Measurements from ENCODE around the gene ARID3C.

The ARID3C gene

DNA sequence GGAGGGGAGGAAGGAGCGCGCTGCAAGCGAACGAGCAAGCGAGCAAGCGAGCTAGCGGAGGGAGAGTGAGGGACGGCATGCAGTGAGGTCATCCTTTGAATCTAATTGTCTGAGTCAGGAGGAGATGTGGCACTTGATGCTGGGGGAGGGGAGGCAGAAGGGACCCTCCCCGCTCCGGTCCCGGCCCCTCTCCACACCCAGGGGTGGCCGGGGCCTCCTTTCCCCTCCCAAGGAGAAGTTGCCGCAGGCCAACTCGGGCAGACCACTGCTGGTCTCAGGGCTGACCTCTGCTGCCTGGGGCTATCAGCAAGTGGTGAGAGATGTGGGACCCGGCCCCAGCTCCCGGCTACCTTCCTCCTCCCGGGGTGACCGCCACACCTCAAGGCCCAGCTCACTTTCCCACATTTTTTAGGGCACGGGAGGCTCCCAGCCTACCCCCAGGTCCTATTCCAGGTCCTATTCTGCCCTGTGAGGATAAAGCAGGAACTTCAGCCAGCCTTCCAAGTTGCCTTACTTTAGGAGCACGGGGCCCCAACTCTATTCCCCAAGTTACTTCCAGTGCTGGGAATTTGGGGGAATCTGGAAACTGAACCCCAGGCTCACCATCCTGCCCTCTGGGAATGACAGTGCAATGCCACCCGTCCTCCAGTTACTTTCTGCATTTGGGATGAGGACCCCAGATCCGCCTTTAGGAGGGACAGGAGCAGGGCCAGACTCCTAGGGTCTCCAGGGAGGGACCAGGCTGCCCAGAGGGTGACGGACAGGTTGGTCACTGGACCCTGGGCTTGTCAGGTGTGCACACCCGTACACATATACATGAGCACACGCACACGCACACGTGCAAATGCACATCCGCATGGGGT lies 50.4 kb downstream of the ARID3C start (continued):
- TF ChIP-seq, protein P1, sequence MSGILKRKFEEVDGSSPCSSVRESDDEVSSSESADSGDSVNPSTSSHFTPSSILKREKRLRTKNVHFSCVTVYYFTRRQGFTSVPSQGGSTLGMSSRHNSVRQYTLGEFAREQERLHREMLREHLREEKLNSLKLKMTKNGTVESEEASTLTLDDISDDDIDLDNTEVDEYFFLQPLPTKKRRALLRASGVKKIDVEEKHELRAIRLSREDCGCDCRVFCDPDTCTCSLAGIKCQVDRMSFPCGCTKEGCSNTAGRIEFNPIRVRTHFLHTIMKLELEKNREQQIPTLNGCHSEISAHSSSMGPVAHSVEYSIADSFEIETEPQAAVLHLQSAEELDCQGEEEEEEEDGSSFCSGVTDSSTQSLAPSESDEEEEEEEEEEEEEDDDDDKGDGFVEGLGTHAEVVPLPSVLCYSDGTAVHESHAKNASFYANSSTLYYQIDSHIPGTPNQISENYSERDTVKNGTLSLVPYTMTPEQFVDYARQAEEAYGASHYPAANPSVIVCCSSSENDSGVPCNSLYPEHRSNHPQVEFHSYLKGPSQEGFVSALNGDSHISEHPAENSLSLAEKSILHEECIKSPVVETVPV (CRISPR knock-in tag; IDR thresholded peaks at IDR 0.05) = no peak
- TF ChIP-seq RARB (CRISPR knock-in tag; IDR thresholded peaks at IDR 0.05) (no peak), CSDC2 (CRISPR knock-in tag; IDR thresholded peaks at IDR 0.05) (no peak), SNAI2 (CRISPR knock-in tag; IDR thresholded peaks at IDR 0.05) (no peak), TOX (CRISPR knock-in tag; IDR thresholded peaks at IDR 0.05; ENCODE audit: borderline replicate concordance) (no peak), TSHZ2 (CRISPR knock-in tag; IDR thresholded peaks at IDR 0.05) (0 out of 2 replicates have a peak, but pooled peaks have one; percentile 33)

- no peak for ATAC-seq
- TF ChIP-seq TOX (CRISPR knock-in tag; IDR thresholded peaks at IDR 0.05; ENCODE audit: borderline replicate concordance) (no peak), POU6F1 (CRISPR knock-in tag; IDR thresholded peaks at IDR 0.05; ENCODE audit: borderline replicate concordance, low read depth) (no peak), RARB (CRISPR knock-in tag; IDR thresholded peaks at IDR 0.05) (no peak), GLIS3 (CRISPR knock-in tag; IDR thresholded peaks at IDR 0.05) (no peak), ZFP3 (CRISPR knock-in tag; IDR thresholded peaks at IDR 0.05) (no peak), ZFP30 (CRISPR knock-in tag; IDR thresholded peaks at IDR 0.05) (no peak), ZNF70 (CRISPR knock-in tag; IDR thresholded peaks at IDR 0.05) (no peak)
- TF ChIP-seq, protein P1 (CRISPR knock-in tag; IDR thresholded peaks at IDR 0.05) = no peak
Observed at GRCh38 chr9:34577400-34578240, 51.2 kb downstream of the ARID3C start.

GRCh38 chr9:34576597-34577399 lies 52.1 kb downstream of the ARID3C start:
- ATAC-seq = peak; percentile 17; the same call in 1 of the 3 replicates
- no peak for TF ChIP-seq SNAI2 (CRISPR knock-in tag; IDR thresholded peaks at IDR 0.05)

- ATAC-seq = no peak
- no peak for TF ChIP-seq ZFP3 (CRISPR knock-in tag; IDR thresholded peaks at IDR 0.05)
- TF ChIP-seq CSDC2 (CRISPR knock-in tag; IDR thresholded peaks at IDR 0.05) = no peak
- no peak for TF ChIP-seq ISL1 (CRISPR knock-in tag; IDR thresholded peaks at IDR 0.05)
- no peak for TF ChIP-seq ZNF565 (CRISPR knock-in tag; conservative IDR thresholded peaks at IDR 0.05; ENCODE audit: low read depth)
- no peak for TF ChIP-seq PPARA (CRISPR knock-in tag; IDR thresholded peaks at IDR 0.05; ENCODE audit: borderline replicate concordance)
- TF ChIP-seq TSHZ2 (CRISPR knock-in tag; IDR thresholded peaks at IDR 0.05) = no peak
- TF ChIP-seq SNAI2 (CRISPR knock-in tag; IDR thresholded peaks at IDR 0.05) = no peak
- no peak for TF ChIP-seq ZFP30 (CRISPR knock-in tag; IDR thresholded peaks at IDR 0.05)
- no peak for TF ChIP-seq POU6F1 (CRISPR knock-in tag; IDR thresholded peaks at IDR 0.05; ENCODE audit: borderline replicate concordance, low read depth)
- TF ChIP-seq ZNF70 (CRISPR knock-in tag; IDR thresholded peaks at IDR 0.05) = no peak
- TF ChIP-seq RARB (CRISPR knock-in tag; IDR thresholded peaks at IDR 0.05) = no peak
- no peak for TF ChIP-seq CREB5 (CRISPR knock-in tag; IDR thresholded peaks at IDR 0.05; ENCODE audit: low read depth)
Observed at GRCh38 chr9:34575862-34576596, 52.8 kb downstream of the ARID3C start.

Measured in SK-N-SH treated with all-trans-retinoic acid at 6 μM for 48 hours (cell line).